Thyroid gland (tissue), 4 donors: Measurements from ENCODE around the gene C2CD2L.

Experiments
- POLR2A ChIP-seq, 2 donors: fragments of 450-650 bp; IDR thresholded peaks; one replicate each; pipeline ENCODE4 v1.6.1; 2017; ENCODE audit warnings: antibody characterized with exemption in 2 of 2, mild to moderate bottlenecking in 2 of 2, moderate library complexity in 1 of 2
- TF ChIP-seq, protein P1 (sequence below), 6 experiments: fragments of 200-600 bp in 3 of 6; fragments of 450-650 bp in 3 of 6; sonication (generic) in 3 of 6; IDR thresholded peaks; one replicate each; pipeline ENCODE4 v1.5.1; 2016 to 2019; ENCODE audit warnings: antibody characterized with exemption in 6 of 6, mild to moderate bottlenecking in 2 of 6, inconsistent platforms in 1 of 6, moderate library complexity in 1 of 6

- TF ChIP-seq, protein P1, sequence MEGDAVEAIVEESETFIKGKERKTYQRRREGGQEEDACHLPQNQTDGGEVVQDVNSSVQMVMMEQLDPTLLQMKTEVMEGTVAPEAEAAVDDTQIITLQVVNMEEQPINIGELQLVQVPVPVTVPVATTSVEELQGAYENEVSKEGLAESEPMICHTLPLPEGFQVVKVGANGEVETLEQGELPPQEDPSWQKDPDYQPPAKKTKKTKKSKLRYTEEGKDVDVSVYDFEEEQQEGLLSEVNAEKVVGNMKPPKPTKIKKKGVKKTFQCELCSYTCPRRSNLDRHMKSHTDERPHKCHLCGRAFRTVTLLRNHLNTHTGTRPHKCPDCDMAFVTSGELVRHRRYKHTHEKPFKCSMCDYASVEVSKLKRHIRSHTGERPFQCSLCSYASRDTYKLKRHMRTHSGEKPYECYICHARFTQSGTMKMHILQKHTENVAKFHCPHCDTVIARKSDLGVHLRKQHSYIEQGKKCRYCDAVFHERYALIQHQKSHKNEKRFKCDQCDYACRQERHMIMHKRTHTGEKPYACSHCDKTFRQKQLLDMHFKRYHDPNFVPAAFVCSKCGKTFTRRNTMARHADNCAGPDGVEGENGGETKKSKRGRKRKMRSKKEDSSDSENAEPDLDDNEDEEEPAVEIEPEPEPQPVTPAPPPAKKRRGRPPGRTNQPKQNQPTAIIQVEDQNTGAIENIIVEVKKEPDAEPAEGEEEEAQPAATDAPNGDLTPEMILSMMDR (IDR thresholded peaks at IDR 0.05) = no peak
- TF ChIP-seq POLR2A (IDR thresholded peaks at IDR 0.05) = no peak
Measured at GRCh38 chr11:119116235-119116594, 9.1 kb downstream of the C2CD2L start.
